ENCODE results near the gene SRBD1.

The SRBD1 gene

DNA sequence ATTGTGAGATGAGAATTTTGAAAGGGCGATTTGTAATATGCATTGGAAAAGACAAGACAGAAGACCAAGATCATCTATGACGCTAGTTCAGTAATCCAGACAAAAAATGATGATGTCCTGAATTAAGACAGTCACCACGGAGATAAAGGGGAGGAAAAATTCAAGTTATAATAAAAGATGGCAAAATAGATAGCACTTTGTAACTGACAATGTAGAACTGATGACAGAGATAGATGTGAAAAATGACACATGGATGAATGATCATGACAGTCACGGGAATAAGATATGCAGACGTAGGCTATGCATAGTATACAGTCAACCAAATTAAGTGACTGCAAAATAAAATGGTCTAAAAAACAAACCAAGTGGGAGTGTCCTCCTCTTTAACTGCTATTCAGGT, 59.2 kb downstream of the SRBD1 start:
- no peak for DNase-seq (ENCODE audit: low spot score)

DNA sequence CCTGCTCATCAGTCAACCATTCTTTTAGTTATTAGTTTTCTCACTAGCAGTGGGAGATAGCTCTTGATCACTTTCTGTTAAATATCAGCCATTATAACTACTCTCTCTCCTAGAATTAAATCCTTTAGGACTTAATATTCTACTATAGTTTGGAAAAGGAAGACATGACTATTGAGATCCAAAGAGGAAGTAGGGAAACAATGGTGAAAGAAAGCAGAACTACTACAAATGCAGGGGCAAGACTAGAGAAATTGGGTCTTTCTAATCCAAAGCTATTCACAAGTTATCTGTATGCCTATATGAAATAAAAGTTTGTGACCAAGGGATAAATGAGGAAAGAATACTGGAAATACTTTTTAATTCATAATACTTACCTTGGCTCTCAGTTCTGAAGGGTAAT, 65.1 kb downstream of the SRBD1 start:
- DNase-seq (ENCODE audit: low spot score) = no peak

DNA sequence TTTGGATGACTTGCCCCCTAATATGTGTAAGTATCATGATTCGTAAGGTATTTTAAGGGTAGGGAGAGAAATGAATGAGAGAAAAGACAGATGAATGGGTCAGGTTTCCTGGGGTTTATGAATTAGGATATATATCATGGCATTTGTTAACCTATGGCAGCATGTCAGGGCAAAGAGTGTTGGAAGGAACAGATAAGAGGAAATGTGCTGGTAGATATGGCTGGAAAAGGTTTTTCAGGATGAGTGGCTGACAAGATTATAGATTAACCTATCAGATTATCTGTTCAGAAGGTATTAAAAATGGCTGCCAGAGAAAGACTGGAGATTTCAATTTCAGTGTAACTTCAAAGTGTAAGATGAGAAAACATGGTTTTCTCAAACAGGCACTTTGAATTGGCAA, 67.8 kb downstream of the SRBD1 start:
- no peak for DNase-seq (ENCODE audit: low spot score)

DNA sequence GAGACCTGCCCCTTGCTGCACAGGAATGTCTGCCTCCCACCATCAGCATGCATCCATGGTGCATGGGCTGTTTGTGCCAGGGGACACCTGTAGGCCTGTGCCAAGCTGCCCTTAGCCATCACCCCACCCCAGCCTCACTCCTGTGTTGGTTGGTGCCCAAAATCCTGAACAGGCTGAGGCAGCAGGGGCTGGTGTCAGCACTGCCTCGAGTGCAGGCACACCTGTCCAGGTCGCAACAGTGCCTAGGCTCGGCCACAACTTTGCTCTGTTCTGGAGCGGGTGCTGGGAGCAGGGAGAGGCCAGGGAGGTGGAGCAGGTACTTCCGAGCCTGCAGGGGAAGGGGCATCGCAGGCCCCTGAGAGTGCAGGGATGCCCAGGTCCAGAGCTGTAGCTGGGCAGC, 69.1 kb downstream of the SRBD1 start:
- no peak for DNase-seq (ENCODE audit: low spot score)

DNA sequence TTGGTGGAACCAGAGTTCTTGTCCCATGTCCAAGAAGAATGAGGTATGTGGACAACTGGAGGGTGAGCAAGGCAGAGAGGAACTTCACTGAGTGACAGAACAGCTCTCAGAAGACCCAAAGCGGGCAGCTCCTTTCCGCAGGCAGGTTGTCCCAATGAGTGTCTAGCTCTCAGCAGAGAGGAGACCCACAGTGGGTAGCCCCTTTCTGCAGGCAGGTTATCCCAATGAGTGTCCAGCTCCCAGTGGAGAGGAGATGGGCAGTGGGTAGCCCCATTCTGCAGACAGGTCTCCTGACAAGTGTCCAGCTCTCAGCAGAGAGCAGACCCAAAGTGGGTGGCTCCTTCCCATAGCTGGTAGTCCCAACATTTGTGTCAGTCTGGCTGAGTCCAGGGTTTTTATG, 69.6 kb downstream of the SRBD1 start:
- DNase-seq (ENCODE audit: low spot score) = no peak

DNA sequence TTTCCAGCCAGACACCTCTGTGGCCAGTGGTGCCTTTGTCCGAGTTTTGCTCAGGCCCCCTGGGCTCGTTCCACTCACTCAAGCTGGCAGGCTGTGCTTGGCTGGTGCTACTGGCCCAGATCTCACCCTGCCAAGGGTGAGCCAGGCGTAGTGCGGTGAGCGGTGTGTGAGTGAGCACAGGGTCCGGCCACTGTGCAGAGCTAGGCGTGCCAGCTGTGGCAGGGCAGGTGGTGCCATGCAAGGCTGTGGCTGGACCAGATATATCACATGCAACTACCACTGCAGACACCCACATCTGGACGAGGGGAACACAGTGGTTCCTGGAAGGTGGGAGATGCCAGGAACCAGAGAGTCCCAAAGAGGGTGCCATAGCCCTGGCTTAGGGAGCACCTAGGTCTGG, 70.1 kb downstream of the SRBD1 start:
- no peak for DNase-seq (ENCODE audit: low spot score)

DNA sequence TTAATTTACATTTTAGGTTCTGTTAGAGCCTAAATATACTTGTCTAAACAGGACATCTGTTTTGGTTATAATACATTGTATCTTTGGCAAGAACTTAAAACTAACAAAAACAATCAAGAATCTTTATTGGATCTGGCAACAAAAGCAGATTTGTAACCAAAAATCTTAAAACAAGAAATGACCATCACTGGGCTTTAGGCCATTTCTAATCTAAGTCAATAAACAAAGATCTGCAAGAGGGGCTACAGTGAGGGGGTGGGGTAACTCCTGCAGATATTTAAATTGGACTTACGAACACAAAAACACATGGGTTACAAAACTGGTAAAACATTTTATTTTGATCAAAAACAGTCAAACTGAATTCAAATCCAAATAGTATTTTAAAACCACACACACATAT, 77.3 kb downstream of the SRBD1 start:
- no peak for DNase-seq (ENCODE audit: low spot score)

DNA sequence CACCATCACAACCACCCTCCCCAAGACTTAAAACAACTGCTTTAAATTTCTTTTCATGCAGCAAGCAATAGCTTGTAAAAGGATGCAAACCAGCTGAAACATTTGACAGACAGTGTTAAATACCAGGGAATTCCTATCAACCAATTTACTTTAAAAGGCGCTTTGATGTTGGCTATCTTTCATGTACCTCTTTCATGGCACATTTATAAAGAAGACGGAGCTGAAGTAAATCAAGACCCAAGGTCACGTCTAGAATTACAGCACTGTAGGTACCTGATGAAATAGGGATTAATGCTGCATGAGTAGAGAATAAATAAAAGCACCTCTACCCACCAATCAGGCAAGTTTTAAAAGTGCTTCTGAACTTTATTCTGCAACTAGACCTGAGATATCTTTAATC, 78.9 kb downstream of the SRBD1 start:
- no peak for DNase-seq (ENCODE audit: low spot score)

DNA sequence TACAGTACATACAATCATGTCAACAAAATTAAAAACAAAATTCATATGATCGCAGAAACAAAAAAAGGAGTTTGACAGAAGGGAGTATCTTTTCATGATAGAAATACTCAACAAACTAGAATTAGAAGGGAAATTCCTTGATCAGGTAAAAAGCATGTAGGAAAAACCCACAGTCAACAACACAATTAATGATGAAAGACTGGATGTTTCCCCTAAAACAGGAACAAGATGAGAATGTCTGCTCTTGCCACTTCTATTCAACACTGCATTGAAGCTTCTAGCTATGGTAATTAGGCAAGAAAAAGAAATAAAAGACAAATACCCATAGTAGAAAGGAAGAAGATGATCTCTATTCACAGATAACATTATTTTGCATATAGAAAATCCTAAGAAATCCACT, 87.1 kb downstream of the SRBD1 start:
- no peak for DNase-seq (ENCODE audit: low spot score)

DNA sequence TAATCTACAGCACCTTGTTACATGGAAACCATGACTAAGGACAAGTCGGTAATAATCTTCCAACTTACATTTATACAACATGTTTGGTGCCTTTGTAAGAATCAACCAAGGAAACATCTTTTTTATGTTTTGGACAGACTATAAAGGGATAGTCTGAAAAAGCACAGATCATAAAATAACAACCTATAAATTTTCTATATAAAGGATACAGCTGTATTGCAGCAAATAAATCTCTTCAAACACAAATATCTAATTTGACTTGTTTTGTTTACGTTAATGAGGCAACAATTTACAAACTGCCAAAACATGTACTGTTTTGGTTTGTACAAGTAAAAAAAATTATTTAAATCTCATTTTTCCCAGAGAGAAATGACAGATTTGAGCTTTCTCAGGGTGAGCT, 92.5 kb downstream of the SRBD1 start:
- no peak for DNase-seq (ENCODE audit: low spot score)

DNA sequence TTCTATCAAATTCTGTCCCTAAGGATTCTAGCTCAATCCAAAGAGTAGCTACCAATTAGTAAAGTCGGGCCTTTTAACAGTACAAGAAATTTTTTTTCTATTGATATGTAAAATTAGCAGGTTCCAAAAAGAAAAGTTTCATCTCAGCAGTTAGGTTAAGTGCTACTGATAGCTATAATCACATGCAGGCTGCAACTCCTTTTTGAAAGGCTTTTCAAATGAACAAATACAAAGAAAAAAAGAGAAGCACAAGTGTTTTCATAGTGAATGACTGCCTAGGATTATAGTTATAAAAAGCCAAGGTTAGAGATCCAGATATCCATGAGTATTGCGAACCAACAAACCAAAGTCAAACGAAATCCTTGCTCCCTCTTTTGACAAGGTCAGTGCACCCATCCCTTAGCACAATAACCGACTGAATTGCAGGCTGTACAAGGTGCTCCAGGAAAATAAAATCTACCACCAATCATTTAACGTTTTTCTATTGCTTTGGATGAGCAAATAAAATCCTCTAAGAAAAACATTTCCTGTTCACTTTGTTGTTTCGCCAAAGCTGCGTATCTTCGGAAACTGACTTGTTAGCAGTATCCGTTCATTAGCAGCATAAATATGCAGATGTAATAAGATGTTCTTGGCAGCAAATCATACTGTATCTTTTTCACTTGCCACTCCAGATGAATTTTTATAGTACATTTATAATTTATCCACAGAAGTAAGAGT, 100.2 kb downstream of the SRBD1 start:
- no peak for DNase-seq (ENCODE audit: low spot score)

DNA sequence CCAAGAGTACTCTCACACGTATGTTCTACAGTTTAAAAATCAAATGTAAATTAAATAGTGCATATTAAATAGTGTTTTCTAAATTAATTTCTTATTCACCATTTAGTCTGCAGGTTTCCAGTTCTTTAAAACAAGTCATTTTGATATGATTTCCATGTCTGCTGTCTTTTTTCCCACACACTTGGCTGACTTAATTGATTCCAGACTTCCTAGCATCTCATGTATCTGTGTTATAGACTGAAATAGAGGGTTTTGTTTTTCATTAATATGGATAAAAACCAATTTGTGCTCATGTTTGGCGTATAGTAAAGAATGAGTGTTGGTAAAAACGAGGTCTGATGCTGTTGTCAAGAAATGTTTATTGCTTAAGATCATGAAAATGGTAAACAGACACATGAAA, 104.3 kb downstream of the SRBD1 start:
- no peak for DNase-seq (ENCODE audit: low spot score)

DNA sequence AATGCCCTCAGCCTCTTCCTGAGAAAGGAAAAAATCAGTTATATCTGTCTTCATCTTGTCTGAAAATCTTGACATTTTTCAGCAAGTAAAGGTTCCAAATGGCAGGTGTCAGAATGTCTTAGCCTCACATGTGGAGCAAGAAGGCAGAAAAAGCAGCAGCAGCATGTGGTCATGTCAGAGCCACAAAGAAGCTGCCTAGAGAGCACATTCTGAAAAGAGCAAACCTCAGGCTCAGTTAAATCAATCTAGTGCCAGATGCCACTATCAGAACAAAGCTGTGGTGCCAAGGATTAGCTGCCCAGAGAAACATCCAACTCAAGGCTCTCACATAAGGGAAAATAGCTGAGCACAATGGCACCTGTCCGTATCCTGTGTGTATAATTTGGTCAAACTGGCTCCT, 105.9 kb downstream of the SRBD1 start:
- DNase-seq (ENCODE audit: low spot score) = no peak

DNA sequence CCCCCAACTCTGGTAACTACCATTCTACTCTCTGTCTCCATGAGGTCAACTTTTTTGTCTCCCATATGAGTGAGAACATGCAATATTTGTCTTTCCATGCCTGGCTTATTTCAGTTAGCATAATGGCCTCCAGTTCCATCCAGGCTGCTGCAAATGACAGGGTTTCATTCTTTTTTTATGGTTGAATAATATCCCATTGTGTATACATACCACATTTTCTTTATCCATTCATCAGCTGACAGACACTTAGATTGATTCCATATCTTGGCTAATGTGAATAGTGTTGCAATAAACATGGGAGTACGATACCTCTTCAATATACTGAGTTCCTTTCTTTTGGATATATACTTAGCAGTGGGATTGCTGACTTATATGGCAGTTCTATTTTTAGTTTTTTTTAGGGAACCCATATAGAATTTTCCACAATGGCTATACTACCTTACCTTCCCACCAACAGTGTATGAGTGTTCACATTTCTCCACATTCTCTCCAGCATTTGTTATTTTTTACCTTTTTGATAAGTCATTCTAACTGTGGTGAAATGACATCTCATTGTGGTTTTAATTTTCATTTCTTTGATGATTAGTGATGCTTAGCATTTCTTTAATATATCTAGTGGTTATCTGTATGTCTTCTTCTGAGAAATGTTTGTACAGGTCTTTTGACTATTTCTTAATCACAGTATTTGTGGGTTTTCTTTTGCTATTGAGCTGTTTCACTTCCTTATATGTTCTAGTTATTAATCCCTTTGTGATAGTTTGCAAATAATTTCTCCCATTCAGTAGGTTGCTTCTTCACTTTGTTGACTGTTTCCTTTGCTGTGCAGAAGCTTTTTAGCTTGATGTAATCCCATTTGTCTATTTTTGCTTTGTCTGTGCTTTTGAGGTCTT, 112.2 kb downstream of the SRBD1 start:
- no peak for DNase-seq (ENCODE audit: low spot score)

DNA sequence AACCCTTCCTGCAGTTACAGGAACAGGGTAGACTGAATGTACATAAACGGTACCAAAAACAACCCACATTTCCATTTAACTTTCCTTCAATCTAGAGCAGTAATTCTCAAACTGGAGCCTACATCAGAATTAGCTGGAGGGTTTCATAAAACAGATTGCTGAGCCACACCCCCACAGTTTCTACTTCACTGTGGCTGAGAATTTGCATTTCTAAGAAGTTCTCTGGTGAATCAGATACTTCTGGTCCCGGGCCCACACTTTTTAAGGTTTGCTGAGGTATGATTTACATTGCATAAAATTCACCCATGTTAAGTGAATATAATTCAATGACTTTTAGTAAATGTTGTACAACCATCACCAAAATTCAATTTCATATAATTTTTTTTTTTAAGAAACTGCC, 113.7 kb downstream of the SRBD1 start:
- no peak for DNase-seq (ENCODE audit: low spot score)

DNA sequence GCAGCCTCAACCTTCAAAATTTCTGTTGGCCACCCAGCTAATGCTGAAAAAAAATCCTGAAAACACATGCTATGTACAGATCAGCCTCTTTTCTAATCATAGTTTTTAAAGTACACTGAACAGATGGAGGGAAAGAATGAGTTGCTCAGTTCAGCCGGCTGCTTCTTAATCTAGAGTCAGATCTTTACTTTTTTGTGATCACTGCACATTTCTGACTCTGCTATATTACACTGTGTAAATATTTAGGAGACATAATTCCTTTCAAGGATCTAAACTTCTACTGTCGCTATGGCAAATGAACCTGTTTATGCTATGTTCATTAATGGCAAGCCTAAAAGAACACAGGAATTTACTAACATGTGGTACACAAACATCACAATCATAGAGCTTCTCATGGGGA, 114.2 kb downstream of the SRBD1 start:
- no peak for DNase-seq (ENCODE audit: low spot score)

DNA sequence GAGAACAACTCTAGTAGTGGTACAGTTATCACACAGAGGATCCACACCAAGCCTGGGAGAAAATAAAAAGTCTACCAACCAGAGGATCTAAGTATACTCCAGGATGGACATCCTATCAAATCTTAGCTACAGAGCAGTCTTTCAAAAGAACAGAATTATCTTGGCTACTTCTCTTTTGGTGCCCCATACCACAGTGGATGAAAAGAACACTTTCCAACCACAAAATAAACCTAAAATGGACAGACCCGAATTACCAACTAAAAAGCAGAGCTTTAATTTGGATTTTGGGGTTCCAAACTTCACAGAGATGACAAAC, 116.1 kb downstream of the SRBD1 start:
- no peak for DNase-seq (ENCODE audit: low spot score)

DNA sequence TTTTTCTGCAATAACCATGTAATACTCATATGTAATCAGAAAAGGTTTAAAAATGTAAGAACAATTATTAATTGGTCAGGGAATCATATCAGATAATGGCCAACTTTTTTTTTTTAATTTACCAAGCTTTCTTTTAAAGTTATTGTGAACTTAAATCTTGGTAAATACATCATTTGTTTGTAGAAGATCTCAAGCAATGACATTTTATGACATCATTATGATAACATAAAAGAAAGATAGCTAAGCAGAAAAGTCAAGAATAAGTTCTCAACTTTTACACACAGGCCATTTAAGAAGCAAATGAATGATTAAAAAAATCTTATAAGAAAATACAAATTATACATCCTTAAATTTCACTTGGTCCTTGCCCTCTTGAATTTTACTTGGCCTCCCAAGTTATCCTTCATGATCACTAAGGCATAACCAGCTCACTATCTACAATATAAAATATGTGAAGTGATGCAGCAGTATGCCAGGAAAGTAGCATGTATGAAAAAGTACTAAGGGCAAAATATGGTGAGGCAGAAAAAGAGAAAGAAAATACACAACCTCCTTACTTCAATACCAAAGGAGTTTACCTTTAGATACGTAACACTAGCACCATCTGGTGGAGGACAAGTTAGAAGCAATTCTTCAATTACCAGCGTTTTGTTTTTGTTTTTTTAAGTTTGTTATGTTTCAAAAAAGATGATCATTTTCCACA, 116.6 kb downstream of the SRBD1 start:
- DNase-seq (ENCODE audit: low spot score) = peak; percentile 59

DNA sequence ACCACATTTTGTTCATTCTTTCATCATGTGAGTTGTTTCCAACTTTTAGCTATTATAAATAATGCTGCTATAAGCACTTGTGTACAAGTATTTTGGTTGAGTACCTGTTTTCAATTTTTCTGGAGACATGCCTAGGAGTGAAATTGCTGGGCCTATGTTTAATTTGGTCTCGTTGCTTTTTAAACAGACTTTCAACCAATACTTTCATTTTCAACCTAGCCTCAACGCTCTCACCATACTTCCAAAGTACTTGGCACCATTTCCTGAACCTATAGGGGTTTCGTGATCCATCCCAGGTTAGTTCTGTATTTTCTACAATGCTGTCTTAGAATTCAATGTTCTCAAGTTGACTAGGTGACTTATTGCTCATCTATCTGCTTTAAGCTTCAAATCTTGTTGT, 126.1 kb downstream of the SRBD1 start:
- DNase-seq (ENCODE audit: low spot score) = no peak

DNA sequence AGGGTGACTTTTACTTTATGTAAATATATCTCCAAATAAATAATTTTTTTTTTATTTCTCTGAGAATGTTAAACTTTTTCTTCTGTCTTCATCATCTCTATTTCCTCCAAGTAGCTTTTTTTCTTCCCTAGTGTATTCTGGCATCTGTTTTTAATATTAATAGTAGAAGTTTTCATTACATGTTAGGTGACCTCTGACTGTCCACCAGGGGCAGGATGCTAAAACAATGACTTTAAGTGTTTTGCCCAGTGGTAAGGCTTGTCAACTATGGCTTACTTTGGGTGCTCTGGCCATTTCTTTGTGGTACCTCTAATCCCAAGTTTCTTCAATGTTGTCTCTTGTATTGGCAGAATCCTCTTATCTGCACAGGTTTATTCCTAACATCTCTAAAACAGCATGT, 127.1 kb downstream of the SRBD1 start:
- DNase-seq (ENCODE audit: low spot score) = no peak

DNA sequence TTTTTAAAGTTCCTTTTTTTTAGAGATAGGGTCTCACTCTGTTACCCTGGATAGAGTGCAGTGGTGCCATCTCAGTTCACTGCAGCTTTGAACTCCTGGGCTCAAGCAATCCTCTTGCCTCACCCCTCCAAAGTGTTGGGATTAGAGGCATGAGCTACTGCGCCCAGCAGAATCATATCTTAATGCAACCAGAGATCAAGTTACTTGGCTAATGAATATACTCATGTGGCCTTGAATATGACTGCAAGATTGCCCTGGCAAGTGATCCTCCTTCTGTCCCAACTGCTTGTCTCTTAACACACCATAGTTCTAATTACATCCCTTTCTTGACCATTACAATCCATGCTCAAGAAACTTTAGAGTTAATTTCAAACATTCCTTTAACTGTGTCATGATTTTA, 133.5 kb downstream of the SRBD1 start:
- no peak for DNase-seq (ENCODE audit: low spot score)

DNA sequence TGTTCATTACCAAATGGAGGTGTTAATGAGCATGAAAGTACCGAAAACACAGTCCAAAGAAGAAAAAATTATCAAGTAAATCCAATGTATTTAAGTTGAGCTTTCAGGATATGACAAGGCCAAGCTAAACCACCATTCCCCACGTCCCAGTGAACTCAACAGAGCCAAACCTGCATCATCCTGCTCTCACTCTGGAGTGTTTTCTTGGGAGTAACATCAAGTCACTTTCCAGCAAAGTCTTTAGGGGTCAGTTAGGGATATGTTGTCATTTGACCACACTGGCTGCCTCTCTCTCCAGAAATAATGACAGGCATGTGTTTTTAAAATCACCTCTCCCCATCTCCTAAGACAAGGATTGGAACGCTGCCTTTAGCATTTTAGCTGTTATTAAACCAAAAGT, 140.5 kb downstream of the SRBD1 start:
- DNase-seq (ENCODE audit: low spot score) = no peak
